Measurements from ENCODE around the gene PHF20. TPM values are rescaled to one million over a fixed set of nuclear protein-coding genes. Genes with fewer than 3 reads are reported as not detected.
A peak's percentile ranks its signal among the peaks of the same experiment; 100 is the strongest.
"Not testable (repeated sequence)": the region's sequence is repeated elsewhere in the genome, so short reads cannot be mapped to it uniquely, and the experiment has no call there.

The PHF20 gene
- total RNA-seq, 1 donor from 2014 or later: 55.1 TPM

DNA sequence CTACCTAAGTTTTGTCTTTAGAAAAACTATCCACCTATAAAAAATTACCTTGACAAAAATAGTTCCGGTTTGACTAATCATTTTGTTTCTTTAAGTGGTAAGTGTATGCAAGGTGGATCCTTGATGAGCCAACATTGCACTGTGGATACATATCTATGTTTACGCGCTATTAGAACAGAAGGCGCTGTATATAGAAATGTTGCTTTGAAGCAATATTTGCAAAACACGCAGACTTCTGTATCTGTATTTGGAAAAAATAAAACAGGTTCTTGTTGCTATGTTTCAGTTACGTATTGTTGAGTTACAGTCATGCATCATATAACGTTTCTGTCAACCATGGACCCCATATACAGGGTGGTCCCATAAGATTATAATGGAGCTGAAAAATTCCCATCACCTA is 178.3 kb downstream of the PHF20 start:
- intact Hi-C loops (cut with micrococcal nuclease): loop anchor here (5.0 kb wide), 5 partner anchors 112 to 858 kb away; partner anchors contain the start of genes PHF20, SPAG4 and TRPC4AP
- H3K4me1 Mint-ChIP-seq (ENCODE audit: low read depth): peaks cover 10% of the 10 kb centered on the region
- H3K27ac Mint-ChIP-seq: no peak overlapping the region
- no peak overlapping the region for H3K4me3 Mint-ChIP-seq (ENCODE audit: low read depth)
- no peaks in the 10 kb centered on the region for H3K9me3 Mint-ChIP-seq
- no peaks in the 10 kb centered on the region for H3K27me3 Mint-ChIP-seq (ENCODE audit: low read depth)
- no peak for DNase-seq (ENCODE audit: low spot score)
- peaks cover 40% of the 10 kb centered on the region for H3K36me3 Mint-ChIP-seq (ENCODE audit: low read depth)

DNA sequence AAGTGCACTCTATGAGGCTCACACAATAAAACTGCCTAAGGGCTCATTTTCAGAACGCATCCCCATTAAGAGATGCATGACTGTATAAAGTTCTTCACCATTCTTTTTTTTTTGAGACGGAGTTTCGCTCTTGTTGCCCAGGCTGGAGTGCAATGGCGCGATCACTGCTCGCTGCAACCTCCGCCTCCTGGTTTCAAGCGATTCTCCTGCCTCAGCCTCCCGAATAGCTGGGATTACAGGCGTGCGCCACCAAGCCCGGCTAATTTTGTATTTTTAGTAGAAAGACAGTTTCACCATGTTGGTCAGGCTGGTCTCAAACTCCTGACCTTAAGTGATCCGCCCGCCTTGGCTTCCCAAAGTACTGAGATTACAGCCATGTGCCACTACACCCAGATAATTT is 180.3 kb downstream of the PHF20 start:
- Mint-ChIP-seq H3K36me3 (ENCODE audit: low read depth) (peaks cover 36% of the 10 kb centered on the region), H3K4me1 (ENCODE audit: low read depth) (peaks cover 13% of the 10 kb centered on the region), H3K4me3 (ENCODE audit: low read depth) (peak overlapping the region; percentile 100), H3K27ac (peak overlapping the region; percentile 100)
- H3K9me3 Mint-ChIP-seq; H3K27me3 Mint-ChIP-seq (ENCODE audit: low read depth); DNase-seq (ENCODE audit: low spot score): not testable (repeated sequence)
- intact Hi-C loops (cut with micrococcal nuclease): loop anchor here (5.0 kb wide), 5 partner anchors 110 to 860 kb away; partner anchors contain the start of genes PHF20, SPAG4 and TRPC4AP

DNA sequence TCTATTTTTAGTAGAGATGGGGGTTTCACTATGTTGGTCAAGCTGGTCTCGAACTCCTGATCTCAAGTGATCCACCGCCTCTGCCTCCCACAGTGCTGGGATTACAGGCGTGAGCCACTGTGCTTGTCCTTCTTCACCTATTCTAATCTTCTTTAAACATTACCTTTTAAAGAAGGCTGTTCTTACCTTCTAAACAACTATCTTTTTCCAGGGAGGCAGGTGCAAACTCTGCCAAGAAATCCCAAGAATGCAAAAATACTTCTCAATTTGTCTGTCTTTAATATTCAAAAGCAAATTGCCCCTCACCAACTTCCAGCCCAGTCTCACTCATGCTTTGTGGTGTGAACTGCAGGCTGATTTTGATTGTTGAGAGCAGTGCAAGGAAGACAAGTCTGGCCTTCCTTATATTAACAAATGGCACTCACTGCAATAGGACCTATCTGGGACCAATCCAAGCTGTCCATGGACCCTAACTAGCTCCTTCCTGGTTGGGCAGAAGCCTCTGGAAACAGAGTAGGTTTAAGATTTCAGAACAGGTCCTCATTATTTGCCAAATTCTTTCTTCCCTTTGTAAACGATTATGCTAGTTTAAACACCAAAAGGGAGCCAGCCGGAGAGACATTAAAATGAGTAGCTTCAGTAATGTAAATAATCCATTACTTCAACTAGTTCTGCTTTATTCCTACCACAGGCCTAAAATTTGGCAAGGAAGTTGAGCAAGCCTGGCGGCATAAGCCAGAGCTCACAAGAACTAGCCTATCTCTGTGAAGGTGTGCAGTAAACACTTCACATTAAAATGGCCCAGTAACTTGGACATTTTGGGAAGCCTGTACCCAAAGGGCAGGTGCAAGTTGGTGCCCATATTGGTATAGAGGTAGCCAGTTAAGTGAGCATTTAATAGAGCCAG is 180.9 kb downstream of the PHF20 start:
- DNase-seq (ENCODE audit: low spot score): no peak
- intact Hi-C loops (cut with micrococcal nuclease): loop anchor here (5.0 kb wide), 5 partner anchors 110 to 860 kb away; partner anchors contain the start of genes PHF20, SPAG4 and TRPC4AP
- peak overlapping the region; percentile 100 for H3K27ac Mint-ChIP-seq
- no peaks in the 10 kb centered on the region for H3K27me3 Mint-ChIP-seq (ENCODE audit: low read depth)
- peak overlapping the region; percentile 100 for H3K4me3 Mint-ChIP-seq (ENCODE audit: low read depth)
- no peaks in the 10 kb centered on the region for H3K9me3 Mint-ChIP-seq
- H3K36me3 Mint-ChIP-seq (ENCODE audit: low read depth): peaks cover 30% of the 10 kb centered on the region
- H3K4me1 Mint-ChIP-seq (ENCODE audit: low read depth): peaks cover 13% of the 10 kb centered on the region

DNA sequence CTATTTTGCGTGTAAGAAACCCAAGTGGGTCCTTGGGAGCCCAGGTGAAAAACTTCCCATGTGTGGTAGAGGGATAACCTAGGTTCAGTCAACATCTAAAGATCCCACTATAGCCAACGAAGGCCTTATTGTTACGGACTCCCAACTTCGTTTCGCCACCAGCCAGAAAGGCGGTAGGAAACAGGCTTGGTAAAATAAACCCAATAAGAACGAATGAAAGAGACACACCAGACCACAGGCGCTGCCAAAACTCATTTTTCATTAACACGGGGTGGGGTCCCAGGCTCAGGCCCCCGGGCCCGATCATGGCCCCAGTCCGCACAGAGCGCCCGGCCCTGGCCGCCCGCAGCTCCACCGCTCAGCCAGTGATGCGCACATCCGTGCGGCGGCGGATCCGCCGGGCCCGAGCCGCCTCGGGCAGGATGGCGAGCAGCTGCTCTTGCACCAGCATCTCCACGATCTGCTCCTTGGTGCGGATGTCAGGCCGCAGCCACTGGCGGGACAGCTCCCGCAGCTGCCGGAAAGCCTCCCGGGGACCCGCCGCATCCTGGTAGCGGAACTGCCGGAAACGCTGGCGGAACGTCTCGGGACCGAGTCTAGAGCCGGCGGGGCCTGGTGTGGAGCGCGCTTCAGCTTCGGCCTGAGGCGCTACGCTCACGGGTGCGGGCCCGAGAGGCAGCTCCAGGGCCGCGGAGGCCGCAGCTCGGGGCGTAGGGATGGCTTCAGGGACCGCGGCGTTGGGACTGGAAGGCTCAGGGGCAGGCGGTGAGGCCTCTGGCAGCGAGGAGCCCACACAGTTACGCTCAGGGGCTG is 181.8 kb downstream of the PHF20 start:
- Mint-ChIP-seq H3K4me3 (ENCODE audit: low read depth) (peak overlapping the region; percentile 100), H3K36me3 (ENCODE audit: low read depth) (peaks cover 22% of the 10 kb centered on the region), H3K27ac (peak overlapping the region; percentile 100), H3K9me3 (peaks cover under 1% of the 10 kb centered on the region), H3K4me1 (ENCODE audit: low read depth) (peaks cover 13% of the 10 kb centered on the region), H3K27me3 (ENCODE audit: low read depth) (no peaks in the 10 kb centered on the region)
- DNase-seq (ENCODE audit: low spot score): peak; percentile 73
- intact Hi-C loops (cut with micrococcal nuclease): loop anchor here (1.0 to 5.0 kb wide), 7 partner anchors 109 to 861 kb away; partner anchors contain the start of genes PHF20, RBM39, SPAG4 and TRPC4AP

DNA sequence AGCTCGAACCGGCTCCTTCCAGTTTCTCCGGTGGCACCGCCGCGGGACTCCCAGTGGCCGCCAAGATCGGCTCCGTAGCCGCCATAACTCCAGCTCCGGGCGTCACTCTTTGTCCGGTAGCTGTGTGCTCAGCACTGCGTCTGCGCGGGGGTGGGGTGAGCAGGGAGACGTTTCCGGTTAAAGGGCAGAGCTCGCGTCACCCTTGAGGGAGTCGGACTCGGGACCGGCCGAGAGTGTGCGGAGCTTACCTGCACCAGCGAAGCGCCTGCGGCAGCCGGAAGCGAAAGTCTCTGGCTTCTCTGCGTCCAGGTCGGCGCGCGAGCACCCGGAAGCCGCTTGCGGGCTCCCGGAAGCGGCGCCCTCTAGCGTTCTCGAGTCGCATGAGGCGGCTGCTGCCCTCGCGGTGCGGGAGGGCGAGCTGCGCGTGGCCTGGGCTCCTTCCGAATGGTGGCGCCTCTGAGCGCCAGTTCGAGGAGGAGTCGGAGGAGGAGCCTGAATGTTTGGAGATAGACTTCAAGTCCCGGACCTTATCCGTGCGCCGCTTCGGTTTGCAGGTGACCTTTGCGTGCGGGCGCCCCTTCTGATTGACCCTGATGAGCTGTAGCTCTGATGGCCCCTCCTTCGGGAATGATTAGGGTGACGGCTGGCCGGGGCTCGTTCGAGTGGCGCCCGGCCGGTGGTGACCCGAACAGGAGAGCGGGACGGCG is 182.5 kb downstream of the PHF20 start, which contains the start of gene SCAND1:
Gene SCAND1, minus strand, starts transcription at position 303 of the 707 bp plus-strand sequence. Its CDS starts 218 bp downstream, at position 85.
- Mint-ChIP-seq H3K4me1 (ENCODE audit: low read depth) (peaks cover 13% of the 10 kb centered on the region), H3K27me3 (ENCODE audit: low read depth) (no peaks in the 10 kb centered on the region), H3K27ac (peak within 1 kb of the TSS; percentile 100), H3K4me3 (ENCODE audit: low read depth) (peak within 1 kb of the TSS; percentile 100), H3K36me3 (ENCODE audit: low read depth) (peaks cover 17% of the 10 kb centered on the region), H3K9me3 (peaks cover 8% of the 10 kb centered on the region)
- DNase-seq (ENCODE audit: low spot score): peak; percentile 97
- intact Hi-C loops (cut with micrococcal nuclease): loop anchor here (1.0 to 5.0 kb wide), 7 partner anchors 108 to 862 kb away; partner anchors contain the start of genes PHF20, RBM39, SPAG4 and TRPC4AP

DNA sequence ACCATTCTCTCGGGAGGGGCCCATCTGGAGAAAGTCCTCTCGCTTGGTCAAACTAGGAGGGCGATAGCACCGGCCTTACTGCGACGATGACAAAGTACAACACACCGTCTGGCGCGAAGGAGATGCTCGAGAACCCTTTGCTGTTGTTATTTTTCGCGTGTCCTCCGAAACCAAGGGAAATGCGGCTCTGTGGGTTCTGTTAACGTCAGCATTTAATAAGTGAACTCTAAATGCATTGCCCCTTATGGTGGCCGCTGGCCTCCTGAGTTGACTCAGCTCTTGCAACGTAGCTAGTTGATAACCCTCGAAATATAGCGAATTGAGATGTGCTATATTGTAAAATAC is 183.1 kb downstream of the PHF20 start:
- no peak for DNase-seq (ENCODE audit: low spot score)
- peaks cover 13% of the 10 kb centered on the region for H3K4me1 Mint-ChIP-seq (ENCODE audit: low read depth)
- peak overlapping the region; percentile 100 for H3K27ac Mint-ChIP-seq
- H3K27me3 Mint-ChIP-seq (ENCODE audit: low read depth): no peaks in the 10 kb centered on the region
- intact Hi-C loops (cut with micrococcal nuclease): loop anchor here (1.0 to 5.0 kb wide), 7 partner anchors 107 to 863 kb away; partner anchors contain the start of genes PHF20, RBM39, SPAG4 and TRPC4AP
- H3K9me3 Mint-ChIP-seq: peaks cover 11% of the 10 kb centered on the region
- H3K4me3 Mint-ChIP-seq (ENCODE audit: low read depth): peak overlapping the region; percentile 100
- peaks cover 14% of the 10 kb centered on the region for H3K36me3 Mint-ChIP-seq (ENCODE audit: low read depth)

DNA sequence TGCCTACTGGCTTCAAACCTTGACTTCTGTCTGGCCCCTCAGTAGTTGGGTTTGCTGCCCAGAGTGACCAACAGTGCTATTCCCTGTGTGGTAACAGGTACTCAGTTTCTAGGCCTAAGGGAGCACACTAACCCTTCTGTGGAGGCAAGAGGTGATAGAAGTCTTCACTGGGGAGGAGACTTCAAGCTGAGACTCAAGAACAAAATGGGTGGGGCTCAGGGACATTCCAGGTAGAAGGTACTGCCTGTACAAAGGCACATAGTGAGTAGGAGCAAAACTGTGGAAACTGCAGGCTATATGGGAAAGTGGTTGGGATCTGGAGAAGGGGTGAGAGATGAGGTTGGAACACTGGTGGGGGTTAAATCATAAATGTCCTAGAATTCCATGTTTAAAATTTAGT is 184.8 kb downstream of the PHF20 start:
- H3K36me3 Mint-ChIP-seq (ENCODE audit: low read depth): peaks cover 12% of the 10 kb centered on the region
- no peak overlapping the region for H3K27ac Mint-ChIP-seq
- DNase-seq (ENCODE audit: low spot score): no peak
- peaks cover 12% of the 10 kb centered on the region for H3K4me1 Mint-ChIP-seq (ENCODE audit: low read depth)
- no peak overlapping the region for H3K4me3 Mint-ChIP-seq (ENCODE audit: low read depth)
- peaks cover 7% of the 10 kb centered on the region for H3K27me3 Mint-ChIP-seq (ENCODE audit: low read depth)
- H3K9me3 Mint-ChIP-seq: peaks cover 11% of the 10 kb centered on the region
- intact Hi-C loops (cut with micrococcal nuclease): no loop called here

DNA sequence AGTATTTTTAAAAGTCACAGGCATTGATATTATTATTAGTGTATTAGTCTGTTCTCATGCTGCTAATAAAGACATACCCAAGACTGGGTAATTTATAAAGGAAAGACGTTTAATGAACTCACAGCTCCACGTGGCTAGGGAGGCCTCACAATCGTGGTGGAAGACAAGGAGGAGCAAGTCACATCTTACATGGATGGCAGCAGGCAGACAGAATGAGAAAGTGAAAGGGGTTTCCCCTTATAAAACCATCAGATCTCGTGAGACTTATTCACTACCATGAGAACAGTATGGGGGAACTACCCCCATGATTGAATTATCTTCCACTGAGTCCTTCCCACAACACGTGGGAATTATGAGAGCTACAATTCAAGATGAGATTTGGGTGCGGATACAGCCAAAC is 187.5 kb downstream of the PHF20 start:
- H3K27ac Mint-ChIP-seq; DNase-seq (ENCODE audit: low spot score); intact Hi-C loops (cut with micrococcal nuclease); H3K27me3 Mint-ChIP-seq (ENCODE audit: low read depth); H3K36me3 Mint-ChIP-seq (ENCODE audit: low read depth); H3K4me1 Mint-ChIP-seq (ENCODE audit: low read depth); H3K4me3 Mint-ChIP-seq (ENCODE audit: low read depth): not testable (repeated sequence)
- H3K9me3 Mint-ChIP-seq: peaks cover 11% of the 10 kb centered on the region

DNA sequence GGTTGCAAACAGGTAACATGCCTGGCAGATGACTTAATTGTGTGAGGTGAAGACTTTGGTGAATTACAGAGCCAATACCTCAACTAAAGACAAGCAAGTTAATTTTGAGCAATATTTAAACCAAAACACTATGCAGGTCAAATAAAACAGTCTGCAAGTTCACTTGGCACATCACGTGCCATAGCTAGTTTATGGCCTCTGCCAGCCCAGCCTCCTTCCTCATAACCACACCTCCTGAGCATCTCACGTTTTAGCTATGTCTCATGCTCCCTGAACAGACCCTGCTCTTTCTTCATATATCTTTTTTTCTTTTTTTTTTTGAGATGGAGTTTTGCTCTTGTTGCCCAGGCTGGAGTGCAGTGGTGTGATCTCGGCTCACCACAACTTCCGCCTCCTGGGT is 192.1 kb downstream of the PHF20 start:
- DNase-seq (ENCODE audit: low spot score): no peak
- Mint-ChIP-seq H3K27ac (no peak overlapping the region), H3K36me3 (ENCODE audit: low read depth) (no peaks in the 10 kb centered on the region)

DNA sequence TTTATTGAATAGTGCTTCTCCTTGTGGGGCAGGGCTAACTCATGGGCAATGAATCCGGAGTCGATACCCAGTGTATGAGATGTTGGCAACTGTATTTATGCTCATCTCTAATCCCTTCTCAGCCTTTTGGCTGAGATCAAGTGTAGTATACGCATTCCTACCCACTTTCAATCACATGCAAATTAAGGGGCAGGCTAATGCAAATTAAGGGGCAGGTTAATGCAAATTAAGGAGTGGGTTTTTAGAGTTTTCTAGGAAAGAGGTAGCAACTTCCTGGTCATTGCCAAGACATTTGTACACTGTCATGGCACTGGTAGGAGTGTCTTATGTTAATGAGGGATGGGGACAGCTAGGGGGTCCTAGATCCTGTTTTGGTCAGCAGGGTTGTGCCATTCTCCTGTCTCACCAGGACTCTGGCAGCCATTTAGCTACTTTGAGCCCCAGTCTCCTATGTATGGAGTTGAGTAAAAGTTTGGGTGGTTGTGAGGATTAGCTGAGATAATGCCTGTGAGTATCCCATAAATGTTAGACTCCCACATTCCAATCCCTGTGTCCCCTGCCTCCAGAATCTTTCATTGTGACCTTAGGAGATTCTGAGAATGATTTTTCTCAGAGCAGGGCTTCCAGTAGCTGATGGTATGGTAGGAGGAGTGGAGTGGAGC is 196.3 kb downstream of the PHF20 start, which contains the start of gene CNBD2:
Gene CNBD2, plus strand, starts transcription at position 612 of the 662 bp plus-strand sequence. CDS start 173 bp downstream, outside the sequence.
- H3K27me3 Mint-ChIP-seq (ENCODE audit: low read depth): peaks cover 6% of the 10 kb centered on the region
- H3K4me1 Mint-ChIP-seq (ENCODE audit: low read depth): peaks cover 4% of the 10 kb centered on the region
- no peak for DNase-seq (ENCODE audit: low spot score)
- no peaks in the 10 kb centered on the region for H3K9me3 Mint-ChIP-seq
- no peak within 1 kb of the TSS for H3K27ac Mint-ChIP-seq
- no peak within 1 kb of the TSS for H3K4me3 Mint-ChIP-seq (ENCODE audit: low read depth)
- no peaks in the 10 kb centered on the region for H3K36me3 Mint-ChIP-seq (ENCODE audit: low read depth)
- intact Hi-C loops (cut with micrococcal nuclease): no loop called here

More for the DNA sequence above, 192.1 kb downstream of the PHF20 start:
- intact Hi-C loops (cut with micrococcal nuclease): no loop called here
- Mint-ChIP-seq H3K27me3 (ENCODE audit: low read depth) (peaks cover 11% of the 10 kb centered on the region), H3K9me3 (peaks cover 8% of the 10 kb centered on the region), H3K4me3 (ENCODE audit: low read depth) (no peak overlapping the region), H3K4me1 (ENCODE audit: low read depth) (peaks cover 4% of the 10 kb centered on the region)

DNA sequence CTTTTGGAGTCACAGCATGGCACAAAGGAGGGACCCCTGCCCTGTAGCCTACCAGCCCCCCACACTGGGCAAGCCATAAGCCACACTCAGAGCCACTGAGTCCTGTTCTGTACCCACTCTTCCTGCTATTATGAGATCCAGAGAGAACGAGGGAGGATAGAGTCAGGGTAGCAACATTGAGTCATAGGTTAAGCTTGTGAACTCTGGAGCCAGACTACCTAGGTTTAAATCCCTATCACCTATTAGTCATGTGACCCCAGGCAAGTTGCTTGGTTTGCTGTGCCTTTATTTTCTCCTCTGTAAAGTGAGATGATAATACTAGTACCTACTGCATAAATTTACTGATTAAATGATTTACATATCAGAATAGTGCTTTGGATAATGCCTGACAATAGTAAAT is 197.1 kb downstream of the PHF20 start:
- H3K36me3 Mint-ChIP-seq (ENCODE audit: low read depth): no peaks in the 10 kb centered on the region
- H3K27ac Mint-ChIP-seq: no peak overlapping the region
- peaks cover 6% of the 10 kb centered on the region for H3K27me3 Mint-ChIP-seq (ENCODE audit: low read depth)
- no peak for DNase-seq (ENCODE audit: low spot score)
- H3K9me3 Mint-ChIP-seq: no peaks in the 10 kb centered on the region
- H3K4me3 Mint-ChIP-seq (ENCODE audit: low read depth): no peak overlapping the region
- H3K4me1 Mint-ChIP-seq (ENCODE audit: low read depth): peaks cover 4% of the 10 kb centered on the region
- intact Hi-C loops (cut with micrococcal nuclease): no loop called here

Data from activated T-helper 2 cell treated with anti-CD3 and anti-CD28 coated beads, Interferon-gamma antibody, Interleukin-2, Interleukin-4, amounts not matched to agents 10 μg/mL and 5 μg/mL and 100 μg/mL, durations not matched to agents 14 hours and 24 hours and 36 hours (primary cell).